ENCODE results near the gene MS4A5. TPM values are rescaled to one million over a fixed set of nuclear protein-coding genes. Genes with fewer than 3 reads are reported as not detected.

MS4A5 gene, protein sequence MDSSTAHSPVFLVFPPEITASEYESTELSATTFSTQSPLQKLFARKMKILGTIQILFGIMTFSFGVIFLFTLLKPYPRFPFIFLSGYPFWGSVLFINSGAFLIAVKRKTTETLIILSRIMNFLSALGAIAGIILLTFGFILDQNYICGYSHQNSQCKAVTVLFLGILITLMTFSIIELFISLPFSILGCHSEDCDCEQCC
- not detected for total RNA-seq
- polyA plus RNA-seq = not detected
- total RNA-seq = not detected

DNA sequence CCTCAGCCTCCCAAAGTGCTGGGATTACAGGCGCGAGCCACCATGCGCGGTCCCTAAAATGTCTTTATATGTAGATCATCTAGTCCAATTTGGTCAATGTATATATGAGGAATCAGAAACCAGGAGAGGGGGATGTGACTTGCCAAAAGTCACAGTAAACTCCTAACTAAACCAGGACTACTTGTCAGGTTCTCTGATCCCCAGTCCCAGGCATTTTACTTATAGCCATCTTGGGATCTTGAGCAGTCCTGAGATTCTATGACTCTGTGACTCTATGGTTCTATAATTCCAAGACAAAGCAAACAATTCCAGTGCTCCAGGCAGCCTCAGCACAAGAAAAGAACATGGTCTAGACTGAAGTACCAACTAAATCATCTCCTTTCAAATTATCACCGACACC, at the start of gene MS4A5:
Gene MS4A5 (plus strand): TSS at position 301 of the 400 bp plus-strand sequence. CDS start 103 bp downstream, outside the sequence.
- DNase-seq (no peak), ATAC-seq (no peak)
- Histone ChIP-seq H3K36me3 (ENCODE audit: control insufficient read depth in 2 of 3, insufficient read depth in 3 of 3, low read length in 3 of 3) (no peaks in the 10 kb centered on the region), H3K4me3 (ENCODE audit: low read length) (no peak within 1 kb of the TSS), H3K27me3 (ENCODE audit: control insufficient read depth in 2 of 2, insufficient read depth in 2 of 2, low read length in 2 of 2) (no peaks in the 10 kb centered on the region), H3K9me3 (ENCODE audit: control insufficient read depth in 2 of 3, low read length in 3 of 3) (no peaks in the 10 kb centered on the region), H3K4me1 (ENCODE audit: control insufficient read depth in 2 of 2, insufficient read depth in 2 of 2, low read length in 2 of 2) (no peaks in the 10 kb centered on the region), H3K27ac (ENCODE audit: low read depth, low read length) (no peak within 1 kb of the TSS)
- no peak within 1 kb of the TSS for H3K27ac Mint-ChIP-seq
- POLR2A ChIA-PET = no interaction called here
- CTCF ChIA-PET = no interaction called here
- H3K4me1 Mint-ChIP-seq = peaks cover 0 to 2% (median 0%) of the 10 kb centered on the region in 7 donors
- H3K36me3 Mint-ChIP-seq = peaks cover 0 to 8% (median 0%) of the 10 kb centered on the region in 5 donors
- intact Hi-C loops (cut with micrococcal nuclease) = no loop called here
- H3K27me3 Mint-ChIP-seq = peaks cover 9 to 45% (median 32%) of the 10 kb centered on the region in 5 donors
- no peaks in the 10 kb centered on the region for H3K9me3 Mint-ChIP-seq
- no peak within 1 kb of the TSS for H3K4me3 Mint-ChIP-seq

DNA sequence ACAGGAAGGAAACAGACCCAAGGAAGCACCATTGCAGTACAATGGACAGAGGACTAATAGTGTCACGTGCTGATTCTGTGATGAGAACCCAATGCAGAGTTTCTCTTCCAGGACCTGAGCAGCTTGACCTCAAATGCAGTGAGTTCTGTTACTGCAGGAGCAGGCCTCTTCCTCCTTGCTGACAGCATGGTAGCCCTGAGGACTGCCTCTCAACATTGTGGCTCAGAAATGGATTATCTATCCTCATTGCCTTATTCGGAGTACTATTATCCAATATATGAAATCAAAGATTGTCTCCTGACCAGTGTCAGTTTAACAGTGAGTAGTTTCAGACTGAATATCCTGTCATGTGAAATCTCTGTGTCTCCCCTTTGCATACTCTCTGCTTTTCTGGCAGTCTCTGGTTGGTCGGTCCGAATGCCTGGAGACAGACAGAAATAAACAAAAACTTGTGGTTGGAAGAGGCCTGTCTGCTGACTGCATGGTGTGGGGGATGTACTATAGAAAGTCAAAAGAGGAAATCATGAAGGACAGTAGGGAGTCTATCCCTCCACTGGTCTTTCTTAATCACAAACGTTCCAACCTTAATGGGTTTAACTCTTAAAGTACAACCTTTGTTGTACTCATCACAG, 40.0 kb upstream of the MS4A5 start:
- Mint-ChIP-seq H3K4me3 (no peak overlapping the region), H3K9me3 (peaks cover 0 to 2% (median 0%) of the 10 kb centered on the region in 11 donors), H3K27ac (no peak overlapping the region), H3K27me3 (peaks cover 3 to 36% (median 8%) of the 10 kb centered on the region in 5 donors), H3K36me3 (no peaks in the 10 kb centered on the region), H3K4me1 (peaks cover 0 to 8% (median 0%) of the 10 kb centered on the region in 7 donors)
- Histone ChIP-seq H3K4me3 (ENCODE audit: low read length) (no peak overlapping the region), H3K9me3 (ENCODE audit: control insufficient read depth in 2 of 3, low read length in 3 of 3) (no peaks in the 10 kb centered on the region), H3K4me1 (ENCODE audit: control insufficient read depth in 2 of 2, insufficient read depth in 2 of 2, low read length in 2 of 2) (no peaks in the 10 kb centered on the region), H3K27me3 (ENCODE audit: control insufficient read depth in 2 of 2, insufficient read depth in 2 of 2, low read length in 2 of 2) (no peaks in the 10 kb centered on the region), H3K27ac (ENCODE audit: low read depth, low read length) (no peak overlapping the region), H3K36me3 (ENCODE audit: control insufficient read depth in 2 of 3, insufficient read depth in 3 of 3, low read length in 3 of 3) (no peaks in the 10 kb centered on the region)
- ChIA-PET POLR2A (no interaction called here), CTCF (no interaction called here)
- intact Hi-C loops (cut with micrococcal nuclease) = no loop called here
- ATAC-seq (peak; percentile 90), DNase-seq (no peak)

DNA sequence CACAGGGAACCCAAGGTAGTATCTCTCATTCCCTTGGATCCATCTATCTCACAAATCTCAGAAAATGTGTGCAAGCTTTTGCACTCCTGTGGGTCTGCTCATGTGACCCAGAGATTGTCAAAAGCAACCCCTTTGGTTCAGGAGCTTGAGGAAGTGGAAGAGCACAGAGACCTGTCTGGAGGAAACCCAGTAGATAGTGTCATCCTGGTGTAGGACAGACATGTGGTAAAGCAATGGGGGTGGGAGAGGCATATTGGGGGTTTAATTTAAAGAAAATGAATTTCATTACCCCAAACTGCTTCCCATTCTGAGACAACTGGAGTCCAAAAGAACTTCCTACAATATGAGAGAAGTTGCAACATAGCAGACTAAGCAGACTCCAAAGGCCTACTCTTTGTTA, 39.0 kb upstream of the MS4A5 start:
- Histone ChIP-seq H3K36me3 (ENCODE audit: control insufficient read depth in 2 of 3, insufficient read depth in 3 of 3, low read length in 3 of 3) (no peaks in the 10 kb centered on the region), H3K4me1 (ENCODE audit: control insufficient read depth in 2 of 2, insufficient read depth in 2 of 2, low read length in 2 of 2) (no peaks in the 10 kb centered on the region), H3K27me3 (ENCODE audit: control insufficient read depth in 2 of 2, insufficient read depth in 2 of 2, low read length in 2 of 2) (no peaks in the 10 kb centered on the region), H3K4me3 (ENCODE audit: low read length) (no peak overlapping the region), H3K27ac (ENCODE audit: low read depth, low read length) (no peak overlapping the region), H3K9me3 (ENCODE audit: control insufficient read depth in 2 of 3, low read length in 3 of 3) (no peaks in the 10 kb centered on the region)
- Mint-ChIP-seq H3K4me3 (no peak overlapping the region), H3K36me3 (no peaks in the 10 kb centered on the region), H3K27ac (no peak overlapping the region), H3K4me1 (peaks cover 0 to 8% (median 0%) of the 10 kb centered on the region in 7 donors), H3K27me3 (peaks cover 3 to 29% (median 7%) of the 10 kb centered on the region in 5 donors), H3K9me3 (peaks cover 0 to 2% (median 0%) of the 10 kb centered on the region in 11 donors)
- POLR2A ChIA-PET = no interaction called here
- ATAC-seq = no peak
- no peak for DNase-seq
- CTCF ChIA-PET = no interaction called here
- intact Hi-C loops (cut with micrococcal nuclease) = no loop called here

DNA sequence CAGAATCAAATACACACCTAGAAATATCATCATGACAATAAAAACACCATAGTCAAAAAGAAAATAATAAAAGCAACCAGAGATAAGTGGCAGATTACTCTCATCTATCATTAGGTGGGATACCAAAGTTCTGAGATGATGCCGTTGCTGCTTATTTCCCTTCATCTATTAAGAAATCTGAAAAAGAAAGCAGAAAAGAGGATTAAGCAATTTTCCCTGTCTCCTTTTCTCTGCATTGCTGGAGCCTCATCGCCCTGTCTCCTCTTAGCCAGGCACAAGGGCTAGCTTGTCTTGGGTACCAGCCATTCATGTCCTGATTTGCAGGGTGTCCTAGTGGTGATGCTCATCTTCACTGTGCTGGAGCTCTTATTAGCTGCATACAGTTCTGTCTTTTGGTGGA, 37.0 kb upstream of the MS4A5 start:
- ChIA-PET POLR2A (no interaction called here), CTCF (no interaction called here)
- H3K4me3 ChIP-seq (ENCODE audit: low read length) = no peak overlapping the region
- ATAC-seq (no peak), DNase-seq (no peak)
- peaks cover 0 to 2% (median 0%) of the 10 kb centered on the region in 11 donors for H3K9me3 Mint-ChIP-seq
- H3K36me3 Mint-ChIP-seq = no peaks in the 10 kb centered on the region
- H3K36me3 ChIP-seq (ENCODE audit: control insufficient read depth in 2 of 3, insufficient read depth in 3 of 3, low read length in 3 of 3) = no peaks in the 10 kb centered on the region
- no peak overlapping the region for H3K4me3 Mint-ChIP-seq
- H3K27me3 Mint-ChIP-seq = peaks cover 0 to 23% (median 10%) of the 10 kb centered on the region in 5 donors
- no peaks in the 10 kb centered on the region for H3K9me3 ChIP-seq (ENCODE audit: control insufficient read depth in 2 of 3, low read length in 3 of 3)
- H3K27ac ChIP-seq (ENCODE audit: low read depth, low read length) = no peak overlapping the region
- H3K4me1 ChIP-seq (ENCODE audit: control insufficient read depth in 2 of 2, insufficient read depth in 2 of 2, low read length in 2 of 2) = no peaks in the 10 kb centered on the region
- H3K27me3 ChIP-seq (ENCODE audit: control insufficient read depth in 2 of 2, insufficient read depth in 2 of 2, low read length in 2 of 2) = no peaks in the 10 kb centered on the region
- H3K4me1 Mint-ChIP-seq = peaks cover 0 to 10% (median 0%) of the 10 kb centered on the region in 7 donors
- intact Hi-C loops (cut with micrococcal nuclease) = no loop called here
- no peak overlapping the region for H3K27ac Mint-ChIP-seq

DNA sequence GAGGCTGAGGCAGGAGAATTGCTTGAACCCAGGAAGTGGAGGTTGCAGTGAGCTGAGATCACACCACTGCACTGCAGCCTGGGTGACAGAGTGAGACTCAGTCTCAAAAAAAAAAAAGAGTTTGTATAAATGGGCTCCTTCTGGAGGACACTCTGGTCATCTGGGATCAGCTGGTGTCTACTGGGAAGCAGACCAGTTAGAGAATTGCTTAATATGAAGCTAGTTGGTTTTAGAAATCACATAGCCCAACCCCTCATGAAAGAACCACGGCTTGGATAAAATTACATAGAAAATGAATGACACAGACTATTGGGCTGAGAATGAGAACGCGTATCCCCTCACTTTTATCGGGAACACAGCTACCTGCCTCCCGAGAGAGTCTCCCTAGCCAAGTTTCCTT, 36.4 kb upstream of the MS4A5 start:
- H3K27ac Mint-ChIP-seq = no peak overlapping the region
- Histone ChIP-seq H3K4me3 (ENCODE audit: low read length) (no peak overlapping the region), H3K4me1 (ENCODE audit: control insufficient read depth in 2 of 2, insufficient read depth in 2 of 2, low read length in 2 of 2) (no peaks in the 10 kb centered on the region), H3K9me3 (ENCODE audit: control insufficient read depth in 2 of 3, low read length in 3 of 3) (no peaks in the 10 kb centered on the region), H3K36me3 (ENCODE audit: control insufficient read depth in 2 of 3, insufficient read depth in 3 of 3, low read length in 3 of 3) (no peaks in the 10 kb centered on the region), H3K27me3 (ENCODE audit: control insufficient read depth in 2 of 2, insufficient read depth in 2 of 2, low read length in 2 of 2) (no peaks in the 10 kb centered on the region), H3K27ac (ENCODE audit: low read depth, low read length) (no peak overlapping the region)
- peaks cover 0 to 11% (median 0%) of the 10 kb centered on the region in 7 donors for H3K4me1 Mint-ChIP-seq
- ChIA-PET POLR2A (no interaction called here), CTCF (no interaction called here)
- no peaks in the 10 kb centered on the region for H3K36me3 Mint-ChIP-seq
- H3K9me3 Mint-ChIP-seq = peaks cover 0 to 2% (median 0%) of the 10 kb centered on the region in 11 donors
- no peak for ATAC-seq
- intact Hi-C loops (cut with micrococcal nuclease) = no loop called here
- no peak overlapping the region for H3K4me3 Mint-ChIP-seq
- DNase-seq = no peak
- peaks cover 0 to 23% (median 11%) of the 10 kb centered on the region in 5 donors for H3K27me3 Mint-ChIP-seq

DNA sequence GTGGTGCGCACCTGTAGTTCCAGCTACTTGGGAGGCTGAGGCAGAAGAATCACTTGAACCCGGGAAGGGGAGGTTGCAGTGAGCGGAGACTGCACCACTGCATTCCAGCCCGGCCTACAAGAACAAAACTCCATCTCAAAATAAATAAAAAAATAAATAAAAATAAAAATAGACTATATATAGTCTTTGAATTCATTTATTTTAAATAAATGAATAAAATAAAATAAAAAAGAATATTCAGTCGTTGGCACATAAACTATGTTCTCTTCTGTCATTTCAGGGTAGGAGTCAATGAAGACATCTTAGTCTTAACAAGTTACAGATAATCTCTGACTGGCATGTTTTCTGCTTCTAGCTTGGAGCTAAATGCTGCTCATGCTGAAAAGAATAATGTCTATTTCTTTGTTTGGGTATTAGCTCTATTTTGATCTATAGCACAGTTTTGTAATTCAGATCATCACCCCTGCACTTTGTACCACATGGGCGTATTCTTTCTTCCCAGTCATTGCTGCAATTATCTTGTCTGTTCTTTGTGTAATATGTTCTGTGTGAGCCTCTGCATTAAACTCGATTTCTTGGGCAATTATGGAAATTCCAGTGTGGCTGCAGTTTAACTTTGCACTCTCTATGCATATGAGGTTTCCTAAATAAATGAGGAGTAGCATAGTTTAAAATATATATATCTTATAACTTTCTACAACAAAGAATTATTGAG, 34.5 kb upstream of the MS4A5 start:
- H3K4me1 ChIP-seq (ENCODE audit: control insufficient read depth in 2 of 2, insufficient read depth in 2 of 2, low read length in 2 of 2) = no peaks in the 10 kb centered on the region
- H3K4me3 Mint-ChIP-seq = no peak overlapping the region
- H3K27ac ChIP-seq (ENCODE audit: low read depth, low read length) = no peak overlapping the region
- no peaks in the 10 kb centered on the region for H3K27me3 ChIP-seq (ENCODE audit: control insufficient read depth in 2 of 2, insufficient read depth in 2 of 2, low read length in 2 of 2)
- H3K9me3 Mint-ChIP-seq = peaks cover 0 to 2% (median 0%) of the 10 kb centered on the region in 11 donors
- DNase-seq = no peak
- H3K4me3 ChIP-seq (ENCODE audit: low read length) = no peak overlapping the region
- ChIA-PET POLR2A (no interaction called here), CTCF (no interaction called here)
- no peaks in the 10 kb centered on the region for H3K36me3 ChIP-seq (ENCODE audit: control insufficient read depth in 2 of 3, insufficient read depth in 3 of 3, low read length in 3 of 3)
- intact Hi-C loops (cut with micrococcal nuclease) = no loop called here
- no peaks in the 10 kb centered on the region for H3K9me3 ChIP-seq (ENCODE audit: control insufficient read depth in 2 of 3, low read length in 3 of 3)
- H3K27me3 Mint-ChIP-seq = peaks cover 0 to 20% (median 12%) of the 10 kb centered on the region in 5 donors
- H3K4me1 Mint-ChIP-seq = peaks cover 0 to 4% (median 0%) of the 10 kb centered on the region in 7 donors
- H3K27ac Mint-ChIP-seq = no peak overlapping the region
- H3K36me3 Mint-ChIP-seq = no peaks in the 10 kb centered on the region
- ATAC-seq = no peak

Measured in naive thymus-derived CD4-positive, alpha-beta T cell (primary cell).